Globus pallidus (tissue), 1 donor: Measurements from ENCODE around the gene ICAM2.
"Not testable (repeated sequence)": the region's sequence is repeated elsewhere in the genome, so short reads cannot be mapped to it uniquely, and the experiment has no call there.

Source experiments
- DNase-seq: peaks from one replicate; pipeline ENCODE4 v3.0.0-alpha.2; 2015; ENCODE audit warnings: low spot score

The ICAM2 gene

DNA sequence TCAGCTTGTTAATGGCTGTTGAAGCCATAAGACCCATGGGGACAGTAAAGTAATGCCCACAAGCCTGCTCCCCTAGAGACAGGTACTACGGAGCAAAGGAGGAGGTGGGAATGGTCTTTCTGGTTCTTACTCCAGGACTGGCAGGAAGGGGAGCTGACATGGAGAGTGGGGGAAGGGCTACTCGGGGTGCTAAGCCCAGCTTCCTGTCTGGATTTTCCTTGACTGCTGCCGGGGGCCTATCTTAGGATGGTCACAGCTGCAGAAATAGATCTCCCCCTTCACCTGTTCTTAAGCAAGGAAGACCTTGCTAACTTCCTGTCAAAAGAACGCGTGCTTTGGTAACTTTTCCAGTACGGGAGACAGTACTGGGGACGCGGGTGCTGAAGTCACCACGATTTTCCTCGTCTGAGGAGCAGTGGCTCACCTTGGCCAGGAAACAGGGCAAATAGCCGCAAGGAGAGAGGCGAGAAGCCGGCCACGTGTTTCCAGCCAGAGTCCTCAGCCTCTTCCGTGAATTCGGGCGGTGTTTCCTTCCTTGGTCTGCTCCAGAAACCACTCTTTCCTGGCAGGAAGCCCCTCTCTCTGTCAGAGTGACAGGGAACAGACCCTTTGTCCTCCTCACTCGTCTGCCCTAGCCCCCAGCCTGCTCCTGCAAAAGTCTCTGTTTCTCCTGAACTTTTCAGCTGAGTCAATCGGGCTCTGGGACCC lies 22.9 kb downstream of the ICAM2 start:
- DNase-seq = no peak

GRCh38 chr17:63996430-63997182 lies 23.8 kb downstream of the ICAM2 start:
- no peak for DNase-seq

DNA sequence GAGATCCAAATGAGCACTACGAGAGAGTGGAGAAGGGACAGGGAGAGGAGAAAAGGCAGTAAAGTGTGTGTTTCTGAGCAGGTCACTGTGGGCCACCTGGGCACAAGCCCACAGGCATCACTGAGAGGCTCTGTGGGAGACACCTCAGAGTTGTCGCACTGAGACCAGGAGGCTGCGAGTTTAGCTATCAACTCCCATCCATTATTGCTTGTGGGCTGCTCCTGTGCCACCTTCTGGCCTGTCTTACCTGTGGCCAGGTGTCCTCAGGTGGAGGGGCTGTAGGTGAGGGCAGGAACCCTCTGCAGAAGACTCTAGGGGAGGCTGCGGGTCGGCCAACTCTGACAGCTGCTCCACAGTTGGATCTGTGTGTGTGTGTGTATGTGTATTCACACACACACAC lies 24.8 kb downstream of the ICAM2 start:
- no peak for DNase-seq

DNA sequence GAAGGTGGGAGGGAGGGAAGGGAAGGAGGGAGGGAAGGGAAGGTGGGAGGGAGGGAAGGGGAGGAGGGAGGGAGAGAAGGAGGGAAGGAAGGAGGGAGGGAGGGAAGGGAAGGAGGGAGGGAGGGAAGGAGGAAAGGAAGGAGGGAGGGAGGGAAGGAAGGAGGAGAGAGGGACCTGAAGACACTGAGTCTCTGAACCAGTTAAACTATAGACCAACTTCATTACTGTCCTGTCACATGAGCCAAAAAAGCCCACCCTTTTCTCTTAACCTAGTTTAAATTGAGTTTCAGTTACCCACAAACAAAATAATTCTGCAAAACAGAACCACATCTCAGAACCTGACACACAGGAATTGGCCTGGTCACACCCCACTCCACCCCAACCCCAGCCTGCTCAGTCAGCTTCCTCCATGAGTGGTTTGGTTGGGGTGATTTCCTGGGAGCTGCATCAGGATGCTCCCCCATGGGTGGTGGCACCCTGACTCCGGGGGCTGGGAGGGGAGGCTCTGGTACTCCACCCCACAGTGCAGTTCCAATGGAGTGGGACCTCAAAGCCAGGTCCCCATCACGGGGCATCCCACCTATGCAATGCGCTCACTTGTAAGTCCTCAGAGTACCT lies 27.0 kb downstream of the ICAM2 start:
- no peak for DNase-seq

GRCh38 chr17:63991611-63992010 lies 28.8 kb downstream of the ICAM2 start:
- DNase-seq = no peak

DNA sequence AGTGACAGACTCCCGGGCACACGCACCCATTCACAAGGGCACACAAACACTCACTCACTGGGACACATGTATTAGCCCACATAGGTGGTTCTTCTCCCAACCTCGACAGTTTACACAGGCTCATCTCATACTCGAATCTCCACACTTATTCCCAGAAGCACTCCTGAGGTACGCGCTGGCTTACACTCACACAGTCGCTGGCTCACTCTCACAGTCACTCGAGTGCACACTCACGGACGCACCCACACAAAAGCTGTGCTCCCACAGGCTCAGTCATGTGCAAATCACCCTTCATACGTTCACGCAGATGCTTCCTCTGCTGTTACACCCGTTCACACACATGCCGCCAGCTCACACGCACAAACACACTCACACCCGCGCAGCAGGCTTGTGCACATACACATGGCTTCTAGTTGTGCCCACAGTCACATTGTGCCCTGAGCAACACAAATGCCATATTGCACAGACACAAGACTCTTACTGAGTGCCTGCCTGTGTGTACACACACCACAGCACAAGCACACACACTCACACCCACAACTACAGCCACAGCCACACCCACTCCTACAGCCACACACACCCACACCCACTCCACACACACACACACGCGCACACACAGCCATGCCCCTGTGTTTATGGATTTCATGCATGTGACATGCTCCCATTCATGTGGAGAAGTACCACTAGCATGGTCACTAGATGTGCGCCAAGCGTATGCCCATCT lies 30.6 kb downstream of the ICAM2 start:
- DNase-seq = no peak

DNA sequence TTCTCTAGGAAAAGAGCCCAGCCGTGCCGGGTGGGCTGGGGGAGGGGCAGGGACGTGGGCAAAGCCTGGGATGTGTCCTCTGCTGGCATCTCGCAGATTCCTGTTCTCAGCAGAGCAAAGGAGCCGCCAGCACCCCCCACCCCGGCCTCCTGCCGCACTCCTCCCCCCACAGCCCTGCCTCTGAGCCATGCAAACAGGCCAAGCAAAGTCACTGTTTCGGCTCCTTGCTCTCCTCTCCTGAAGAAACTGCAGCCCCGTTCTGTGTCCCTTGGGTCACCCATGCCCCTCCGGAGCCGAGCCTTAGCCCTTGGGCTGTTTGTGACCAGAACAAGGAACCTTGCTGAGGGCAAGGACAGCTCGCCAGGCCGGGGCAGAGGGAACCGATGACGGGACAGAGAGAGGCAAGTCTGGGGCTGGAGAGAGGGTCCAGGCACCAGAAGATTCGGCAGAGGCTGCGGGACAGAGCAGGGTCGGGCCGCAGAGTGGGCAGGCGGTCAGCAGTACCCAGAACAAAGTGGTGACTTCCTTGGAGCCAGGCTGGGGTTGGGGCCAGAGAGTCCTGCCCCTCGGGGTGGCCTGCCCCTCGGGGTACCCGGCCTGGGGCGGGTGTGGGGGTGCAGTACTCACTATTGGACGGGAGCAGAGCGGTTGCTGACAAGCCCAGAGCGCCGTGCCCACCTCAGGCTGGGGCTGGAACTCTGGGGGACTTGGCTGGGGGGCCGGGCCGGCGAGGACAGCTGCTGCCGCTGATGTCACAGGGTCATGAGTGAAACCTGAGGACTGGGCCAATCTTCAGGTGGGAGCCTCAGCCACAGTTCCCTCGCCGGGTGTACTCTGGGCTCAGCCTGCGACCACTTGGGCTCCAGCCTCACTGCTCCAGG lies 31.5 kb downstream of the ICAM2 start:
- no peak for DNase-seq

GRCh38 chr17:63988127-63988478 lies 32.3 kb downstream of the ICAM2 start:
- DNase-seq = no peak

- DNase-seq = no peak
These were observed 33.0 kb downstream of the ICAM2 start for GRCh38 chr17:63987221-63988126.

DNA sequence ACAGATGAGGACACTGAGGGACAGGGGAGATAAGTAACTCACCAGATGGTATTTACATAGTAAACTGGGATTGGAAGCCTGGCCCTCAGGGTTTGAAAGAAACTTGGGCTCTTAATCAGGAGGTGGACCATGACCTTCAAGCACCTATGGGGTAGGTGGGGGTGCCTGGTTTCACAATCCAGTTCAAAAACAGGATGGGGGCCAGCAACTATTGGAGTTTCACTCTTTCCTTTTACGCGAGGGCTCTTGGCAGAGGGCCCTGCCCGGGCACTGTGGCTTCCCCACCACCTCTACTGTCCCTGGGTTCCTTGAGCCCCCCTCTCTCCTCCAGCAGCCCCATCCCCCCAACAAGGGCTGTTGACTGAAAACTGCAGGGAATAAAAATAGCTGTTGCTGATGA lies 33.6 kb downstream of the ICAM2 start:
- DNase-seq = no peak

DNA sequence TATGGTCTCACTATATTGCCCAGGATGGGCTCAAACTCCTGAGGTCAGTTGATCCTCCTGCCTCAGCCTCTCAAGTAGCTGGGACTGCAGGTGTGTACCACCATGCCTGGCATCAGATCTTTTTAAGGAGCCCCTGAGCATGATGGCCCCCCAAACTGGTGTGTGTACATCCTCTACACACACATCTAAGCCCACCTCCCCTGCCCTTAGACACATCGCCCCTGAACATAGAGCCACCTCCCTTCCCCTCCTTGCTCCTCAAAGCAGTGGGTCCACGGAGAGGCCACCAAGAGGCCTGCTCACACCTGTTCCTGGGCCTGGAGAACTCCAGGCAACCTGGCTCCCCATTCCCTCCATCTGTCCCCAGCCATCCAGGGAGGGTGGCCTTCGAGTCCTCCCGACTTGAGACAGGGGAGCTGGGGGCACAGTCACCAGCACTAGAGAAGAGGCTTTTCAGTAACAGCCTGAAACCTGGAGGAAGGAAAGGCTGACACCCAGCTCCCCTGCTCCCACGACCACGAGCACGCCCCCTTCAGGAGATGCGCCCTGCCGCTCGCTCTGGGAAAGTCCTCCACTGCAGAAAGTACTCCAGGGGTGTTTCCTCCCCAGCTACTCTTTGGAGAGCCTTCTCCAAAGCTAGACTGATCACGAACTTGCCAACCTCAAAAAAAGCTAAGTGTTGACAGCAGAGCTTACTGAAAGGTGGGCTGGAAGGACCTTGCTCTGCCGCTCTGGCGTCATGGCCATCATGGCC lies 34.9 kb downstream of the ICAM2 start:
- no peak for DNase-seq

DNA sequence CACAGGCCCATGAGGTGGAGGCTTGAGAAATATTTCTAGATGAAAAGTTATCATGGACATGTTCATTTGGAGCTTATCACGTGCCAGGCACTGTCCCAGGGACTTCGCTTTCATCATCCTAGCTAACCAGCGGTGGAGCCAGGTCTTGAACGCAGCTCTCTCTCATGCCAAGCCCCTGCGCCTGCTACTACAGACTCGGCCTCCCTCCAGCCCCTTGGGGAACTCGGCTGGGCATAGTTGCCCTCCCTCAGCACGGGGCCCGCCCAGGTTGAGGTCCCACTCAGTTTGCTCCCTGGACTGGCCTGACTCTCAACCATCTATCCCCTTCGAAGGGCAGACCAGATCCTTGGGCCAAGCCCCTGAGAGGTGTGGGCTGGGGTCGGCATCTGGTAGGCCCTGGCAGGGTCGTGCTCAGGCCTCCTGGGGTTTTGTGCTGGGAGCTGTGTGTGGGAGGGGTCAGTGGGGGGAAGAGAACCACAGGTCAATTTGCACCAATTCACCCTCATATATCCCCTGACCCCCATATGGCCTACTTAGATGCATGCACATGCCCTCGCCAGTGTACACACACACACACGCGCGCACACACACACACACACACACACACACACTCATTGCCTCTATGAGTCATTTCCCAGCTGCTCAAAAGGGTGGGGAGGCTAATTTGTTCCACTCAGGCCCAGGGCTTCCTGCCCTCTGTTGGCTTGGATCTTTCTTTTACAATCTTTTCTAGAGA lies 35.6 kb downstream of the ICAM2 start:
- no peak for DNase-seq

GRCh38 chr17:63984236-63984635 lies 36.2 kb downstream of the ICAM2 start:
- no peak for DNase-seq

DNA sequence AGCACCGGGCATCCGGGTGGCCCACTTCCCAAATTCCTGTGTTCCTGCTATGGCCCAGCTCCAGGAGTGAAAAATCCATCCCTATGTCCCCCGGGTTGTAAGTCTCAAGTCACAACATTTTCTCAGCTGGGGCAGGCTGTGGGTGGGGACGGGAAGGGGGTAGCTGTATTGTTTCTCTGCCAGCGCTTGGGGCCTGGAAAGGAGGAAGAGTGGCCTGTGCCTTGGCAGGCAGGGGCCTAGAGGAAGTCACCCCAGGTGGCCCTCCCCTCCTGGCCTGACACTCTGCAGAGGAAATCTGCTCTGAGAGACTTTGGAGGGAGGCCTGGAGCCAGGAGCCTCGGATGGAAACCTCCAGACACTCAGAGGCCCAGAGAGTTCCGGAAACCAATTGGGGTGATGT lies 37.1 kb downstream of the ICAM2 start:
- DNase-seq = no peak

DNA sequence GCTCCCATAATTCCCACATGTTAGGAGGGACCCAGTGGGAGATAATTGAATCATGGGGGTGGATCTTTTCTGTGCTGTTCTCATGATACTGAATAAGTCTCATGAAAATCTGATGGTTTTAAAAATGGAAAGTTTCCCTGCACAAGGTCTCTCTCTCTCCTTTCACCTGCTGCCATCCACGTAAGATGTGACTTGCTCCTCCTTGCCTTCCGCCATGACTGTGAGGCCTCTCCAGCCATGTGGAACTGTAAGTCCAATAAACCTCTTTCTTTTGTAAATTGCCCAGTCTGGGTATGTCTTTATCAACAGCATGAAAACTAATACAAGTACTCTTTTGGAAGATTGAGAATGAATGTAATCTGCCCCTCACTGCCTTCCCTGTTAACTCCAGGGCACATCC lies 37.8 kb downstream of the ICAM2 start:
- not testable (repeated sequence) for DNase-seq

DNA sequence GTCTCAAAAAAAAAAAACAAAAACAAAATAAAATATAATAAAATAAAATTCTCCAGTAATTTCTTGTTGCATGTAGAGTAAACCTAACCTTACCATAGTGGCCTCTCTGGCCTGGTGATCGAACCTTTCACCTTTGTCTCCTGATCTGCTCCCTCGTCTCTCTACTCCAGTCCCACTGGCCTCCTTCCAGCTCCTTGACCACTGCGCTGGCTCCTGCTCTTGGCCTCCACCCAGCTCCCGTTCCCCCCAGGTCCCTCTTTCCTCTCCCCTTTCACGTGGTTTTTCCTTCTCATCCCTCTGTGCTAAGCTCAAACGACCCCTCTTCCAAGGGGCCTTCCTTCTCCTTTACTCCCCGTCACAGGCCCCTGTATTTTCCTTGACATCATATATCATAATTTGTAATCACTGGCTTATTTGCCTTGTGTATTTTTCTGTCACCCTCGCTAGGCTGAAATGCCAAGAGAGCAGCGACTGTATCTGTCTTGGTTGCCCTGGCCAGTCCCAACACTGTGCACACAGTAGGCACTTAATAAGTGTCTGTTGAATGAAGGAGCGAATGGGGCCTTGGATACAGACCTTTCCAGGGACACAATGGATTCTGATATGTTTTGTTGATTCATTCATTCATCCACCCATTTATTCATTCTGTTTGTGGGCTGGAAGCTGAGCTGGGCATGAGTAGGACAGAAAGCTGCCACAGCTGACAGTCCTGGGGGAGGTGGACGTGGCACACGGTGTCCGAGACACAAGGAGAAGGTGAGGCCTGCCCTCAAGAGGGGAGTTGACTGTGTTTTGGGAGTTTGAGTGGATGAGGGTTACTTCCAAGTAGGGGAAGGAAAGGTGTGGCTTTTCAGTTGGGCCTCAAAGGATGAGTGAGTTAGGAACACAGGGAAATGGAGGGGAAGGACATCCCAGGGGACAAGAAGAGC lies 41.9 kb downstream of the ICAM2 start:
- no peak for DNase-seq

DNA sequence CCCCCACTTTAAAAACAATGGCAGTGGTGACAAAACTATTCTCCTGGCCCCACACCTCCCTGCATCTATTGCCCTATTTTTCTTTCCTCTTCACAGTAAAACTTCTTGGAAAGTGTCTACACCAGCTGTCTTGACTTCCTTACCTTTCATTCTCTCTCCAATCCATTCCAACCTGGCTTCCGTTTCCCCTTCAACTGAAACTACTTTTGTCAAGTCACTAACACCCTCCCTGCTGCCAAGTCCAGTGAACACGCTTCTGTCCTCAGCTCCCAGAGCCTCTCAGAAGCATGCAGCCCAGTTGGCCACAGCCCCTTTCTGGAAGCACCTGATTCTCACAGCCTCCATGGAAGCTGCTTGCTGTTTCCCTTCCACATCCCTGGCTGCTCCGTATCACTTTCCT lies 43.7 kb downstream of the ICAM2 start:
- DNase-seq = no peak

DNA sequence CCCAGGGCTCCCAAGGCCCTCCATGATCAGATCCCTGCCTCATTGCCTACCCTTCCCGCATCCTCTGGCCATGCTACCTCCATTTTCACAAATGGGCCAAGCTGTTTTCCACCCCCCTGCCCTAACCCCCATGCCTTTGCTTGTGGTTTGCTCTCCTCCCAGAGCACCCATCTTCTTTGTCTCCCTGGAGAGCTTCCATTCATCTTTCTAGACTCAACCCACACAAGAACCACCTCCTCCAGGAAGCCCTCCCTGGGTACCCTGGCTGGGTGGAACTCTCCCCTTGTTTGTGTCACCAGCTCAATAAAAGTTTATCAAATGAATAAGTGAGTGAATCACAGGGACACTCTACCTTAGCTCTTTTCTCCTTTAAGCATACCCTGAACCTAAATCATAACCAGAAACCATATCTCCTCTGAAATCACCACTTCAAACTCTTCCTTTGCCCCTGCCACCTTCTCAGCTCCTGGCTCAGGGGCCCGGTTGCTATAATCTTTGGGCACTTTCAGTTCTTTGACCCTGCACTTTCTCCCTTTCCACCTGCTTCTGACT lies 44.8 kb downstream of the ICAM2 start:
- no peak for DNase-seq
